KOPT-K1 (cell line): ENCODE measurements around the gene MPLKIP.

Source experiments
- H3K27ac ChIP-seq: fragments of 200-600 bp; sonication (generic); 2 replicates; pipeline ENCODE4 v1.5.1; 2016; ENCODE audit warnings: antibody characterized with exemption, mild to moderate bottlenecking, low read depth, low read length; ENCODE audit not compliant: poor library complexity, severe bottlenecking
- H3K36me3 ChIP-seq: fragments of 200-600 bp; sonication (generic); 2 replicates; pipeline ENCODE4 v1.5.1; 2017; ENCODE audit warnings: antibody characterized with exemption, mild to moderate bottlenecking, low read length, moderate library complexity; ENCODE audit not compliant: insufficient read depth
- H3K9me3 ChIP-seq: fragments of 200-600 bp; sonication (generic); 2 replicates; pipeline ENCODE4 v1.5.1; 2017; ENCODE audit warnings: antibody characterized with exemption, low read length, mild to moderate bottlenecking; ENCODE audit not compliant: insufficient read depth, poor library complexity, severe bottlenecking

Gene MPLKIP

GRCh38 chr7:40101201-40101600 lies 33.2 kb downstream of the MPLKIP start:
- H3K36me3 ChIP-seq = peaks cover 17% of the 10 kb centered on the region
- no peak overlapping the region for H3K27ac ChIP-seq
- no peaks in the 10 kb centered on the region for H3K9me3 ChIP-seq

DNA sequence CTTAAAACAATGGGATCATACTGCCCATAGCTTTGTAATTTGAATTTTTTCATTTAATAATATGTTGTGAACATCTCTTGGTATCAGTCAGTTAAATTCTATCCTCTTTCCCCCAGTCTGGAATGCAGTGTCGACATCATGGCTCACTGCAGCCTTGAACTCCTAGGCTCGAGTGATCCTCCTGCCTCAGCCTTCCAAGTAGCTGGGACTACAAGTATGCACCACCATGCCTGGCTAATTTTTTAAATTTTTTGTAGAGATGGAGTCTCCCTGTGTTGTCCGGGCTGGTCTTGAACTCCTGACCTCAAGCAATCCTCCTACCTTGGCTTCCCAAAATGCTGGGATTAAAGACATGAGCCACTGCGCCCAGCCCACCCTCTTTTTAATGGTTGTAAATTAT lies 34.6 kb downstream of the MPLKIP start:
- peaks cover 31% of the 10 kb centered on the region for H3K36me3 ChIP-seq
- H3K27ac ChIP-seq = no peak overlapping the region
- H3K9me3 ChIP-seq = no peaks in the 10 kb centered on the region

GRCh38 chr7:40098810-40099209 lies 35.6 kb downstream of the MPLKIP start:
- Histone ChIP-seq H3K36me3 (peaks cover 41% of the 10 kb centered on the region), H3K27ac (no peak overlapping the region), H3K9me3 (no peaks in the 10 kb centered on the region)

GRCh38 chr7:40097728-40098127 lies 36.7 kb downstream of the MPLKIP start:
- Histone ChIP-seq H3K27ac (no peak overlapping the region), H3K9me3 (no peaks in the 10 kb centered on the region), H3K36me3 (peaks cover 52% of the 10 kb centered on the region)

GRCh38 chr7:40095695-40096327 lies 38.6 kb downstream of the MPLKIP start:
- peaks cover 67% of the 10 kb centered on the region for H3K36me3 ChIP-seq

GRCh38 chr7:40095230-40095629 lies 39.2 kb downstream of the MPLKIP start:
- Histone ChIP-seq H3K36me3 (peaks cover 73% of the 10 kb centered on the region), H3K9me3 (no peaks in the 10 kb centered on the region), H3K27ac (no peak overlapping the region)

More at GRCh38 chr7:40095695-40096327, 38.6 kb downstream of the MPLKIP start:
- Histone ChIP-seq H3K9me3 (no peaks in the 10 kb centered on the region), H3K27ac (no peak overlapping the region)

GRCh38 chr7:40093631-40094350 lies 40.6 kb downstream of the MPLKIP start:
- no peak overlapping the region for H3K27ac ChIP-seq
- H3K9me3 ChIP-seq = no peaks in the 10 kb centered on the region
- H3K36me3 ChIP-seq = peaks cover 88% of the 10 kb centered on the region

DNA sequence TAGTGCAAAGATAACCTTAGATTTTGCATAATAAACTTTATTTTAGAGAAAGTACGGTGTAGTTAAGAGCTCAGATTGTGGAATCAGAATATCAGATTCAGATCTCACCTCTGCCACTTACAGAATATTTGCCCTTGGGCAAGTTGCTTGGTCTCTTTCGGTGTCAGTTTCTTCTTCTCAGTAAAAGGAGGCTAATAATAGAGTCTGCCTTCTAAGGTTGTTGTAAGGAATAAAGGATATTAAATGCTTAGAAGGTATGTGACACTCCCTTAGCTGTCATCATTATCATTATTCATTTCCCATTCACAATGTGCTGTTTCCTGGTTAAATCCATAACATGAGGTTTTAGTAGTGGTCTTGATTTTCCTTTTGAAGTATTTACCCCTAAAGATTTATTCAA lies 42.2 kb downstream of the MPLKIP start:
- no peak overlapping the region for H3K27ac ChIP-seq
- peaks cover 93% of the 10 kb centered on the region for H3K36me3 ChIP-seq
- H3K9me3 ChIP-seq = no peaks in the 10 kb centered on the region

DNA sequence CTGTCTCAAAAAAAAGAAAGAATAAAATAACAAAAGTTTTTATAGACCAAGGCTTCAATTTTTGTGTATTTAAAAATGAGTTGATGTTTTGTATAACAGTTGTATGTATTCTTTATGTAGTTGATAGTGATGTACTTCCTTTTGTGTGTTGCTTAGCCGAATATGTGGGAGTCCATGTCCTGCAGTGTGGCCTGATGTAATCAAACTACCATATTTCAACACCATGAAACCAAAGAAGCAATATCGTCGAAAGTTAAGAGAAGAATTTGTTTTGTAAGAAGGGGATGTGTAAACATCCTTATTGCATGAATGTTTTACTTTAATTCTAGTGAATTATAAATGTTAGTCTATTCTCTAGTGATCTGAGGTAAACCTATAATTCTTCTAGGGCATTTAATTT lies 56.6 kb downstream of the MPLKIP start:
- Histone ChIP-seq H3K9me3 (no peaks in the 10 kb centered on the region), H3K27ac (no peak overlapping the region), H3K36me3 (peaks cover 26% of the 10 kb centered on the region; the same call in 1 of the 2 replicates)
